Astrocyte of the spinal cord (primary cell): ENCODE results near the gene MAP3K15.
A peak's percentile ranks its signal among the peaks of the same experiment; 100 is the strongest.
"Not testable (repeated sequence)": the region's sequence is repeated elsewhere in the genome, so short reads cannot be mapped to it uniquely, and the experiment has no call there.

ENCODE experiments used
- DNase-seq: peaks from one replicate; pipeline ENCODE4 v3.0.0; 2011; ENCODE audit warnings: low read depth, low spot score
- H3K4me3 ChIP-seq: 2 replicates; pipeline ENCODE4 v1.5.1; 2011; ENCODE audit warnings: low read depth, mild to moderate bottlenecking, low read length, moderate library complexity
- CTCF ChIP-seq: IDR thresholded peaks from 2 replicates; pipeline ENCODE4 v1.5.1; 2012; ENCODE audit warnings: low read depth, mild to moderate bottlenecking, low read length, inconsistent platforms
- in situ Hi-C: cut with HindIII; loops from 2 replicates; pipeline ENCODE4 v1.10.0; 2017; ENCODE audit warnings: low sequenced_read_pairs

MAP3K15 gene

GRCh38 chrX:19462231-19462630 is 53.1 kb downstream of the MAP3K15 start:
- in situ Hi-C loops = no loop called here
- no peak overlapping the region for H3K4me3 ChIP-seq
- no peak for DNase-seq
- TF ChIP-seq CTCF = no peak

GRCh38 chrX:19457662-19458061 is 57.6 kb downstream of the MAP3K15 start:
- DNase-seq = no peak
- in situ Hi-C loops = no loop called here

GRCh38 chrX:19448077-19448476 is 67.2 kb downstream of the MAP3K15 start:
- TF ChIP-seq CTCF = no peak
- in situ Hi-C loops = no loop called here
- DNase-seq = no peak
- no peak overlapping the region for H3K4me3 ChIP-seq

More at GRCh38 chrX:19457662-19458061, 57.6 kb downstream of the MAP3K15 start:
- no peak overlapping the region for H3K4me3 ChIP-seq
- no peak for TF ChIP-seq CTCF

GRCh38 chrX:19446397-19446796 is 68.9 kb downstream of the MAP3K15 start:
- in situ Hi-C loops = no loop called here
- DNase-seq = no peak
- H3K4me3 ChIP-seq = no peak overlapping the region
- TF ChIP-seq CTCF = no peak

- H3K4me3 ChIP-seq, in situ Hi-C loops, DNase-seq: not testable (repeated sequence)
These were observed 69.5 kb downstream of the MAP3K15 start for GRCh38 chrX:19445772-19446171.

GRCh38 chrX:19443869-19444526 is 71.3 kb downstream of the MAP3K15 start:
- no peak overlapping the region for H3K4me3 ChIP-seq
- no peak for DNase-seq
- in situ Hi-C loops = no loop called here
- TF ChIP-seq CTCF = no peak

- H3K4me3 ChIP-seq = no peak overlapping the region
- TF ChIP-seq CTCF = no peak
- in situ Hi-C loops = no loop called here
- peak; percentile 23 for DNase-seq
These were observed 74.6 kb downstream of the MAP3K15 start for GRCh38 chrX:19440713-19441112.

GRCh38 chrX:19422661-19423060 is 92.6 kb downstream of the MAP3K15 start:
- in situ Hi-C loops, H3K4me3 ChIP-seq, DNase-seq: not testable (repeated sequence)
